IPS-18c (cell line): ENCODE results near the gene LRRC36.
"Not testable (repeated sequence)": the region's sequence is repeated elsewhere in the genome, so short reads cannot be mapped to it uniquely, and the experiment has no call there.

Experiments
- H3K4me3 ChIP-seq: 2 replicates; pipeline ENCODE4 v1.7.0; 2013; ENCODE audit warnings: low read depth, mild to moderate bottlenecking, low read length, moderate library complexity; ENCODE audit not compliant: insufficient read depth
- H3K9me3 ChIP-seq: one replicate; pipeline ENCODE4 v1.6.1; 2013; ENCODE audit warnings: mild to moderate bottlenecking, low read length, moderate library complexity; ENCODE audit not compliant: control insufficient read depth, insufficient read depth

The LRRC36 gene

GRCh38 chr16:67317853-67318252 lies 8.8 kb upstream of the LRRC36 start:
- Histone ChIP-seq H3K4me3 (no peak overlapping the region), H3K9me3 (no peaks in the 10 kb centered on the region)

GRCh38 chr16:67326115-67326471 lies 522 bp upstream of the LRRC36 start:
- Histone ChIP-seq H3K9me3 (no peaks in the 10 kb centered on the region), H3K4me3 (peak overlapping the region; percentile 59)

GRCh38 chr16:67327743-67328142 lies 1.1 kb downstream of the LRRC36 start:
- H3K9me3 ChIP-seq, result no peaks in the 10 kb centered on the region
- no peak overlapping the region for H3K4me3 ChIP-seq

- no peak overlapping the region for H3K4me3 ChIP-seq
- no peaks in the 10 kb centered on the region for H3K9me3 ChIP-seq
These were observed 3.3 kb downstream of the LRRC36 start for GRCh38 chr16:67329901-67330300.

- no peaks in the 10 kb centered on the region for H3K9me3 ChIP-seq
- H3K4me3 ChIP-seq, result no peak overlapping the region
These were observed 6.7 kb downstream of the LRRC36 start for GRCh38 chr16:67333315-67333714.

- no peak overlapping the region for H3K4me3 ChIP-seq
- H3K9me3 ChIP-seq, result no peaks in the 10 kb centered on the region
These were observed 9.5 kb downstream of the LRRC36 start for GRCh38 chr16:67336116-67336515.

GRCh38 chr16:67336648-67337047 lies 10.0 kb downstream of the LRRC36 start:
- H3K9me3 ChIP-seq, result no peaks in the 10 kb centered on the region
- no peak overlapping the region for H3K4me3 ChIP-seq

GRCh38 chr16:67339453-67339852 lies 12.8 kb downstream of the LRRC36 start:
- Histone ChIP-seq H3K9me3 (no peaks in the 10 kb centered on the region), H3K4me3 (no peak overlapping the region)

- Histone ChIP-seq H3K9me3 (no peaks in the 10 kb centered on the region), H3K4me3 (no peak overlapping the region)
These were observed 14.6 kb downstream of the LRRC36 start for GRCh38 chr16:67341250-67341649.

GRCh38 chr16:67342616-67343015 lies 16.0 kb downstream of the LRRC36 start:
- no peaks in the 10 kb centered on the region for H3K9me3 ChIP-seq
- no peak overlapping the region for H3K4me3 ChIP-seq

- no peak overlapping the region for H3K4me3 ChIP-seq
- no peaks in the 10 kb centered on the region for H3K9me3 ChIP-seq
These were observed 18.8 kb downstream of the LRRC36 start for GRCh38 chr16:67345401-67345800.

- Histone ChIP-seq H3K9me3 (no peaks in the 10 kb centered on the region), H3K4me3 (no peak overlapping the region)
These were observed 19.7 kb downstream of the LRRC36 start for GRCh38 chr16:67346341-67346740.

- Histone ChIP-seq H3K9me3 (no peaks in the 10 kb centered on the region), H3K4me3 (no peak overlapping the region)
These were observed 22.6 kb downstream of the LRRC36 start for GRCh38 chr16:67349172-67349571.

- H3K9me3 ChIP-seq, result no peaks in the 10 kb centered on the region
- no peak overlapping the region for H3K4me3 ChIP-seq
These were observed 23.7 kb downstream of the LRRC36 start for GRCh38 chr16:67350324-67350723.

GRCh38 chr16:67352463-67352862 lies 25.8 kb downstream of the LRRC36 start:
- H3K4me3 ChIP-seq, H3K9me3 ChIP-seq: not testable (repeated sequence)

- no peaks in the 10 kb centered on the region for H3K9me3 ChIP-seq
- H3K4me3 ChIP-seq, result no peak overlapping the region
These were observed 29.8 kb downstream of the LRRC36 start for GRCh38 chr16:67356396-67356795.

GRCh38 chr16:67357561-67357960 lies 30.9 kb downstream of the LRRC36 start:
- H3K4me3 ChIP-seq, result no peak overlapping the region

GRCh38 chr16:67359540-67360269 lies 33.1 kb downstream of the LRRC36 start:
- not testable (repeated sequence) for H3K9me3 ChIP-seq, H3K4me3 ChIP-seq

More at GRCh38 chr16:67357561-67357960, 30.9 kb downstream of the LRRC36 start:
- H3K9me3 ChIP-seq, result no peaks in the 10 kb centered on the region

GRCh38 chr16:67361038-67361437 lies 34.4 kb downstream of the LRRC36 start:
- Histone ChIP-seq H3K9me3 (no peaks in the 10 kb centered on the region), H3K4me3 (no peak overlapping the region)
